ENCODE measurements around the gene PRELID2.

DNA sequence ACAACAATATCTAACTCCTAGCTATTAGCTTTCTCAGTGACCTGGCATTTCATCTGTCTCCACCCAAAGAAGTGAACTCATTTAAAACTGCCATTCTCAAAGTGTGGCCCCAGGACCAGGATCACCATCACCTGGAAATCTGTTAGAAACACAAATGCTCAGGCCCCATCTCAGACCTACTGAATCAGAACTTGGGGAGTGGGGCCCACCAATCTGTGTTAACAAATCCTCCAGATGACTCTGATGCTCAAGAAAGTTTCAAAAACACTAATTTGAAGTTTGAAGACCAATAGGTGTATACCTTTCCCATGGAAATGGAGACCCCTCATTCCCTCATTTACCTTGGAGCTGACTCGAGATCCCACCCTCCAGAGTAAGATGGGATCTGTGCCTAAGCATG, 72.3 kb downstream of the PRELID2 start:
- TF ChIP-seq, protein P1, sequence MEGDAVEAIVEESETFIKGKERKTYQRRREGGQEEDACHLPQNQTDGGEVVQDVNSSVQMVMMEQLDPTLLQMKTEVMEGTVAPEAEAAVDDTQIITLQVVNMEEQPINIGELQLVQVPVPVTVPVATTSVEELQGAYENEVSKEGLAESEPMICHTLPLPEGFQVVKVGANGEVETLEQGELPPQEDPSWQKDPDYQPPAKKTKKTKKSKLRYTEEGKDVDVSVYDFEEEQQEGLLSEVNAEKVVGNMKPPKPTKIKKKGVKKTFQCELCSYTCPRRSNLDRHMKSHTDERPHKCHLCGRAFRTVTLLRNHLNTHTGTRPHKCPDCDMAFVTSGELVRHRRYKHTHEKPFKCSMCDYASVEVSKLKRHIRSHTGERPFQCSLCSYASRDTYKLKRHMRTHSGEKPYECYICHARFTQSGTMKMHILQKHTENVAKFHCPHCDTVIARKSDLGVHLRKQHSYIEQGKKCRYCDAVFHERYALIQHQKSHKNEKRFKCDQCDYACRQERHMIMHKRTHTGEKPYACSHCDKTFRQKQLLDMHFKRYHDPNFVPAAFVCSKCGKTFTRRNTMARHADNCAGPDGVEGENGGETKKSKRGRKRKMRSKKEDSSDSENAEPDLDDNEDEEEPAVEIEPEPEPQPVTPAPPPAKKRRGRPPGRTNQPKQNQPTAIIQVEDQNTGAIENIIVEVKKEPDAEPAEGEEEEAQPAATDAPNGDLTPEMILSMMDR (IDR thresholded peaks at IDR 0.05 in 4 of 5, conservative IDR thresholded peaks at IDR 0.05 in 1 of 5): no peak
- TF ChIP-seq POLR2A (IDR thresholded peaks at IDR 0.05): no peak
